ENCODE results near the gene LIX1. TPM values are rescaled to one million over a fixed set of nuclear protein-coding genes. Genes with fewer than 3 reads are reported as not detected.

LIX1 gene
- total RNA-seq, 1 donor from 2014 or later = 0.52 TPM

DNA sequence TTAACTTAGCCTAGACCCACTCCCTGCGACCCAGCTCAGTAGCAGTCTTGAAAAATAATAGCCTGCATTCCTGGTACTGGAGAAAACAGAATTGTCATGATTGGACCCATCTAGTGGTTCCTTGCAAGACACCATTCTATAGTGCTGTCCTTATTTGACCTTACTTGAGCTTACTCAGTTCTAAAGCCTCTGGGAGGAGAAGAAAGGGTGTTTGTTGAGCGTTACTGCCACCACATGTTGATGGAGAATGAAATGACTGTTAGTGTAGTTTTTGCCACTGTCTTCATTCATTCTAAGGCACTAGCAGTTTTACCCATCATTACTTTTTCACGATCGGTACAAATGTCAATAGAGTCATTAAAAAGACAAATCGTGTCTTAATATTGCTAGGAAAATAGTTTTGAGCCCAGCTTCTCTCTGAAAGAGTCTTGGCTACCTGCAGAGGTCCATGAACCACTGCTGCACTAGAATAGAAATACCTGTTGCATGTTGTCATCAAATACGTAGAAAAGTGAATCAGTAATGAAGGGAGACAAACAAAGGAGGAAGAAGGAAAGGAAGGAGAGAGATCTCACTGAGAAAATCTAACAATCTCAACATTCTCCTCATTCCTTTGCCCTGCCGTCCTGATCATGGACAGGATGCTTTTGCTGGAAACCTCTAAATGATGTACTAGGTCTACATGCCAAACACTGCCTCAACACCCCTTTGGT lies 96.0 kb downstream of the LIX1 start:
- Histone ChIP-seq H3K9me3 (ENCODE audit: control insufficient read depth in 3 of 3, low read length in 3 of 3) (no peaks in the 10 kb centered on the region), H3K36me3 (ENCODE audit: control insufficient read depth in 3 of 3, insufficient read depth in 3 of 3, low read length in 3 of 3) (no peaks in the 10 kb centered on the region), H3K9ac (ENCODE audit: low read depth in 1 of 3, low read length in 3 of 3) (no peak overlapping the region), H3K4me1 (ENCODE audit: control insufficient read depth in 3 of 3, insufficient read depth in 3 of 3, low read length in 3 of 3) (no peaks in the 10 kb centered on the region), H3K27me3 (ENCODE audit: control insufficient read depth in 3 of 3, insufficient read depth in 3 of 3, low read length in 3 of 3) (no peaks in the 10 kb centered on the region), H3K4me3 (ENCODE audit: low read length in 3 of 3) (no peak overlapping the region), H3K27ac (ENCODE audit: low read depth, low read length) (no peak overlapping the region)

DNA sequence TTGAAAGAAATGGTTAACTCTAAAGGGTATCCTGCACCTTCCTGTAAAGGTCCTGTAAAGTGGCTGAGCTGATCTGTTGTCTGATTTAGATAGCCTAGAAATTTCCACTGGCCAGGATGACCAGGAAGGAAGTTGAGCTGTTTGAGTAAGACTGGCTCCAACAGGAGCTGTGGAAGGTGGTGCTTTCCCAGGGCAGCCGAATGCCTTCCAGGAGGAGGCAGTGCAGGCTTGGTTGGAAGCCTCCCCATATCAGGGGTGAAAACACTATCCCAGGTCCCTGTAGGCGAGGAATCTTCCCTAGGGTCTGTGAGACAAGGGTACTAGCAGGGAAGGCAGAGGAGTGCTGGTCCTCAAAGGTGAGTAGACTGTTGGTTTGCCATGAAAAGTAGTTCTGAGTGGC lies 98.4 kb downstream of the LIX1 start:
- H3K36me3 ChIP-seq (ENCODE audit: control insufficient read depth in 3 of 3, insufficient read depth in 3 of 3, low read length in 3 of 3) = no peaks in the 10 kb centered on the region
- H3K27ac ChIP-seq (ENCODE audit: low read depth, low read length) = no peak overlapping the region
- H3K9me3 ChIP-seq (ENCODE audit: control insufficient read depth in 3 of 3, low read length in 3 of 3) = no peaks in the 10 kb centered on the region
- H3K4me1 ChIP-seq (ENCODE audit: control insufficient read depth in 3 of 3, insufficient read depth in 3 of 3, low read length in 3 of 3) = no peaks in the 10 kb centered on the region
- H3K9ac ChIP-seq (ENCODE audit: low read depth in 1 of 3, low read length in 3 of 3) = no peak overlapping the region
- no peaks in the 10 kb centered on the region for H3K27me3 ChIP-seq (ENCODE audit: control insufficient read depth in 3 of 3, insufficient read depth in 3 of 3, low read length in 3 of 3)
- H3K4me3 ChIP-seq (ENCODE audit: low read length in 3 of 3) = no peak overlapping the region

GRCh38 chr5:97043511-97043910 lies 98.9 kb downstream of the LIX1 start:
- H3K27me3 ChIP-seq (ENCODE audit: control insufficient read depth in 3 of 3, insufficient read depth in 3 of 3, low read length in 3 of 3) = no peaks in the 10 kb centered on the region
- no peak overlapping the region for H3K9ac ChIP-seq (ENCODE audit: low read depth in 1 of 3, low read length in 3 of 3)
- H3K4me3 ChIP-seq (ENCODE audit: low read length in 3 of 3) = no peak overlapping the region
- H3K4me1 ChIP-seq (ENCODE audit: control insufficient read depth in 3 of 3, insufficient read depth in 3 of 3, low read length in 3 of 3) = no peaks in the 10 kb centered on the region
- no peaks in the 10 kb centered on the region for H3K36me3 ChIP-seq (ENCODE audit: control insufficient read depth in 3 of 3, insufficient read depth in 3 of 3, low read length in 3 of 3)
- H3K27ac ChIP-seq (ENCODE audit: low read depth, low read length) = no peak overlapping the region
- H3K9me3 ChIP-seq (ENCODE audit: control insufficient read depth in 3 of 3, low read length in 3 of 3) = no peaks in the 10 kb centered on the region

GRCh38 chr5:97042996-97043395 lies 99.4 kb downstream of the LIX1 start:
- Histone ChIP-seq H3K4me3 (ENCODE audit: low read length in 3 of 3) (no peak overlapping the region), H3K27me3 (ENCODE audit: control insufficient read depth in 3 of 3, insufficient read depth in 3 of 3, low read length in 3 of 3) (no peaks in the 10 kb centered on the region), H3K9ac (ENCODE audit: low read depth in 1 of 3, low read length in 3 of 3) (no peak overlapping the region), H3K9me3 (ENCODE audit: control insufficient read depth in 3 of 3, low read length in 3 of 3) (no peaks in the 10 kb centered on the region), H3K4me1 (ENCODE audit: control insufficient read depth in 3 of 3, insufficient read depth in 3 of 3, low read length in 3 of 3) (no peaks in the 10 kb centered on the region), H3K36me3 (ENCODE audit: control insufficient read depth in 3 of 3, insufficient read depth in 3 of 3, low read length in 3 of 3) (peaks cover 0 to under 1% (median 0%) of the 10 kb centered on the region in 3 donors), H3K27ac (ENCODE audit: low read depth, low read length) (no peak overlapping the region)

Small RNA genes within 50 kb of the gene (small RNA-seq; reads per million reads assigned to genes)
- not detected for gene RNU1-73P

Other genes with a start within 250 kb of the LIX1 start
- 57.4 TPM for gene LNPEP, start 206.5 kb downstream of the LIX1 start, total RNA-seq
- 23.5 TPM for gene RIOK2, start 40.6 kb upstream of the LIX1 start, total RNA-seq